ENCODE data around the gene BCL7B. TPM values are rescaled to one million over a fixed set of nuclear protein-coding genes. Genes with fewer than 3 reads are reported as not detected.

The BCL7B gene
- total RNA-seq, 1 experiment from 2014 or later, result 95.4 TPM

DNA sequence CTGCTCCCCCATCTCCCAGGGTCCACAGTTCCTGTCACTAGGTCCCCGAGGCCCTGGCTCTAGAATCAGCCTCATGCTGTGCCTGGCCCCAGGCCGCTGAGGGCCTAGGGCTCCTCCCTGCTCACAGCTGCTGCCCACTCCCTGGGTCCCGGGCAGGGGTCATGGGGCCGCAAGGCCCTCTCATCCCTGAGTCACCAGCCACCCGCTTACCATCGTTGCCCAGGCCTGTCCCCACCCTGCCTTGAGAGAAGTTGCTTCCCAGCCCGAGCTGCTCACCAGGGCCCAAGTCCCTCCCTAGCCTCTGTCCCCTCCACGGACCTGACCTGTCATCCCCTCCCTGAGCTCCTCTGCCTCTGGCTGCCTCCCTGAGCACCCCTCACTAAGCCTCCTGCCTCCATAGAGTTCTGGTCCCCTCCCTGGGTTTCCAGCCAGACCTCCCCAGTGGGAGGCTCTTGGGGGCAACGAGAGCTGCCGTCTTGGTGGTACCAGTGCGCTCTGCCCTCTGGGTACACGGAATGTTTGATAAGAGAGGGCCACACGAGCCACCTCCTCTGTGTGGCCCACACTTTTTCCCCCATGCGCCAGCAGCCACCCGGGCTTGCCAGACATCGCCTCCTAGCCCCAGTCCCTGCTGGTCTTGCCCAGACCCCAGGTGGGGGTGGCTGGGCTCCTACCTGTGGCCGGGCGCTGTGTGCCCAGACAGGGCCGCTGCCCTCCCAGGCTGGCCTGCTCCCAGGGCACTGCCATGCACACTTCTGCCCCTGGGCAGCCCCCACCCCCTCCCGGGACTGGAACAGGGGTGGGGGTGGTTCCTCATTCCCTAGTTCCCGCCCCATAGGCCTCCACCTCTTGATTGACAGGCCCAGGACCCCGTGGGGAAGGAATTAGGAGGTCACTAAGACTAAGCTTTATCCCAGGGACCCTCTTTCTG lies 45.5 kb upstream of the BCL7B start:
- no peak overlapping the region for H3K4me3 ChIP-seq (ENCODE audit: low read depth in 2 of 2, low read length in 2 of 2)

DNA sequence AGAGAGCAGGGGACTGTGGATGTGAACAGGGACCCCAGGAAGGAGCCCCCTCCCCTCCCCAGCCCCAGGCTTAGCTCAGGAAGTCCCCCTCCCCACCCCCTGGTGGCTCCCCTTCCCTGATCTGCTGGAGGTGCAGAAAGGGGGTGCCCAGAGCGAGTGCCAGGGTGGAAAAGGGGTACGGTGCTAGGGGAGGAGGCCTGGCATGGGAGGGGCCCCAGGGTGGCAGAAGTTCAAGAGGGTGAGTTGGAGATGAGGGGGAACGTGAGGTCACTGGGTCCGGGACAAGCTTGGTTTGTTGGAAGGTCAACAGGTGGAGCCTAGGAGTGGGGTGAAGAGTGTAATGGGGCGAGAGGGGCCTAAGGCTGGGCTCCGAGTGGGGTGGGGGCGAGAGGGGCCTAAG lies 42.4 kb upstream of the BCL7B start:
- in situ Hi-C loops (cut with HindIII; ENCODE audit: low pct_unique_long_range_greater_than_20kb, low sequenced_read_pairs) (no loop called here), intact Hi-C loops (cut with micrococcal nuclease; ENCODE audit: unreplicated experiment) (no loop called here)
- H3K27me3 ChIP-seq (ENCODE audit: control insufficient read depth, insufficient read depth, low read length), result no peaks in the 10 kb centered on the region
- no peak overlapping the region for H3K27ac ChIP-seq (ENCODE audit: low read length)
- POLR2A ChIA-PET, result interaction anchor here (0.6 kb wide), 2 partner anchors 37 to 115 kb away, joined by 3 to 7 read pairs; no protein-coding TSS in a partner anchor
- no peaks in the 10 kb centered on the region for H3K36me3 ChIP-seq (ENCODE audit: control insufficient read depth, insufficient read depth, low read length)
- TF ChIP-seq POLR2AphosphoS5 (IDR thresholded peaks at IDR 0.05; ENCODE audit: low read depth, low read length) (no peak), TCF7L2 (IDR thresholded peaks at IDR 0.05; ENCODE audit: low read depth, low read length) (no peak), SIN3A (IDR thresholded peaks at IDR 0.05; ENCODE audit: borderline replicate concordance, insufficient read depth, low read depth, low read length) (no peak)
- TF ChIP-seq, protein P1, sequence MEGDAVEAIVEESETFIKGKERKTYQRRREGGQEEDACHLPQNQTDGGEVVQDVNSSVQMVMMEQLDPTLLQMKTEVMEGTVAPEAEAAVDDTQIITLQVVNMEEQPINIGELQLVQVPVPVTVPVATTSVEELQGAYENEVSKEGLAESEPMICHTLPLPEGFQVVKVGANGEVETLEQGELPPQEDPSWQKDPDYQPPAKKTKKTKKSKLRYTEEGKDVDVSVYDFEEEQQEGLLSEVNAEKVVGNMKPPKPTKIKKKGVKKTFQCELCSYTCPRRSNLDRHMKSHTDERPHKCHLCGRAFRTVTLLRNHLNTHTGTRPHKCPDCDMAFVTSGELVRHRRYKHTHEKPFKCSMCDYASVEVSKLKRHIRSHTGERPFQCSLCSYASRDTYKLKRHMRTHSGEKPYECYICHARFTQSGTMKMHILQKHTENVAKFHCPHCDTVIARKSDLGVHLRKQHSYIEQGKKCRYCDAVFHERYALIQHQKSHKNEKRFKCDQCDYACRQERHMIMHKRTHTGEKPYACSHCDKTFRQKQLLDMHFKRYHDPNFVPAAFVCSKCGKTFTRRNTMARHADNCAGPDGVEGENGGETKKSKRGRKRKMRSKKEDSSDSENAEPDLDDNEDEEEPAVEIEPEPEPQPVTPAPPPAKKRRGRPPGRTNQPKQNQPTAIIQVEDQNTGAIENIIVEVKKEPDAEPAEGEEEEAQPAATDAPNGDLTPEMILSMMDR (IDR thresholded peaks at IDR 0.05), result no peak
- TF ChIP-seq, protein P2, sequence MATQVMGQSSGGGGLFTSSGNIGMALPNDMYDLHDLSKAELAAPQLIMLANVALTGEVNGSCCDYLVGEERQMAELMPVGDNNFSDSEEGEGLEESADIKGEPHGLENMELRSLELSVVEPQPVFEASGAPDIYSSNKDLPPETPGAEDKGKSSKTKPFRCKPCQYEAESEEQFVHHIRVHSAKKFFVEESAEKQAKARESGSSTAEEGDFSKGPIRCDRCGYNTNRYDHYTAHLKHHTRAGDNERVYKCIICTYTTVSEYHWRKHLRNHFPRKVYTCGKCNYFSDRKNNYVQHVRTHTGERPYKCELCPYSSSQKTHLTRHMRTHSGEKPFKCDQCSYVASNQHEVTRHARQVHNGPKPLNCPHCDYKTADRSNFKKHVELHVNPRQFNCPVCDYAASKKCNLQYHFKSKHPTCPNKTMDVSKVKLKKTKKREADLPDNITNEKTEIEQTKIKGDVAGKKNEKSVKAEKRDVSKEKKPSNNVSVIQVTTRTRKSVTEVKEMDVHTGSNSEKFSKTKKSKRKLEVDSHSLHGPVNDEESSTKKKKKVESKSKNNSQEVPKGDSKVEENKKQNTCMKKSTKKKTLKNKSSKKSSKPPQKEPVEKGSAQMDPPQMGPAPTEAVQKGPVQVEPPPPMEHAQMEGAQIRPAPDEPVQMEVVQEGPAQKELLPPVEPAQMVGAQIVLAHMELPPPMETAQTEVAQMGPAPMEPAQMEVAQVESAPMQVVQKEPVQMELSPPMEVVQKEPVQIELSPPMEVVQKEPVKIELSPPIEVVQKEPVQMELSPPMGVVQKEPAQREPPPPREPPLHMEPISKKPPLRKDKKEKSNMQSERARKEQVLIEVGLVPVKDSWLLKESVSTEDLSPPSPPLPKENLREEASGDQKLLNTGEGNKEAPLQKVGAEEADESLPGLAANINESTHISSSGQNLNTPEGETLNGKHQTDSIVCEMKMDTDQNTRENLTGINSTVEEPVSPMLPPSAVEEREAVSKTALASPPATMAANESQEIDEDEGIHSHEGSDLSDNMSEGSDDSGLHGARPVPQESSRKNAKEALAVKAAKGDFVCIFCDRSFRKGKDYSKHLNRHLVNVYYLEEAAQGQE (IDR thresholded peaks at IDR 0.05; ENCODE audit: insufficient read depth in 1 of 2, low read depth in 2 of 2, low read length in 1 of 2), result no peak
- no peaks in the 10 kb centered on the region; the same call in 1 of the 2 replicates for H3K4me1 ChIP-seq (ENCODE audit: control insufficient read depth, insufficient read depth, low read length)
- ATAC-seq (no peak), DNase-seq (ENCODE audit: low read depth, low spot score) (no peak)
- CTCF ChIA-PET, result interaction anchor here (0.6 kb wide), 1 partner anchor 8 kb away, joined by 3 read pairs; no protein-coding TSS in a partner anchor
- H3K9me3 ChIP-seq (ENCODE audit: control insufficient read depth, insufficient read depth, low read depth, low read length), result no peaks in the 10 kb centered on the region
- BruUV-seq (replicated peaks), result no TSS peak
- no peak overlapping the region for H3K4me3 ChIP-seq (ENCODE audit: low read depth in 2 of 2, low read length in 2 of 2)

More for the DNA sequence above, 45.5 kb upstream of the BCL7B start:
- no peaks in the 10 kb centered on the region; the same call in 1 of the 2 replicates for H3K4me1 ChIP-seq (ENCODE audit: control insufficient read depth, insufficient read depth, low read length)
- no peak overlapping the region for H3K27ac ChIP-seq (ENCODE audit: low read length)
- CTCF ChIA-PET, result interaction anchor here (0.5 kb wide), 1 partner anchor 24 kb away, joined by 8 read pairs; no protein-coding TSS in a partner anchor
- no TSS peak for BruUV-seq (replicated peaks)
- H3K9me3 ChIP-seq (ENCODE audit: control insufficient read depth, insufficient read depth, low read depth, low read length), result no peaks in the 10 kb centered on the region
- TF ChIP-seq, protein P2 (IDR thresholded peaks at IDR 0.05; ENCODE audit: insufficient read depth in 1 of 2, low read depth in 2 of 2, low read length in 1 of 2), result no peak
- TF ChIP-seq TCF7L2 (IDR thresholded peaks at IDR 0.05; ENCODE audit: low read depth, low read length), result no peak
- no peak for TF ChIP-seq POLR2AphosphoS5 (IDR thresholded peaks at IDR 0.05; ENCODE audit: low read depth, low read length)
- TF ChIP-seq, protein P1 (IDR thresholded peaks at IDR 0.05), result no peak
- no peak for TF ChIP-seq SIN3A (IDR thresholded peaks at IDR 0.05; ENCODE audit: borderline replicate concordance, insufficient read depth, low read depth, low read length)
- no peak for DNase-seq (ENCODE audit: low read depth, low spot score)
- peak; percentile 19; the same call in 1 of the 2 replicates for ATAC-seq
- in situ Hi-C loops (cut with HindIII; ENCODE audit: low pct_unique_long_range_greater_than_20kb, low sequenced_read_pairs) (no loop called here), intact Hi-C loops (cut with micrococcal nuclease; ENCODE audit: unreplicated experiment) (no loop called here)
- H3K27me3 ChIP-seq (ENCODE audit: control insufficient read depth, insufficient read depth, low read length), result no peaks in the 10 kb centered on the region
- POLR2A ChIA-PET, result interaction anchor here (0.5 to 0.6 kb wide), 3 partner anchors 25 to 82 kb away, joined by 3 to 6 read pairs (median 4); partner anchors contain the start of gene TBL2
- H3K36me3 ChIP-seq (ENCODE audit: control insufficient read depth, insufficient read depth, low read length), result no peaks in the 10 kb centered on the region

All from Panc1 (cell line).